HG03196 (cell line): ENCODE measurements around the gene JAG1.

Experiments
- ATAC-seq: cut with Tn5 transposase; IDR thresholded peaks from one replicate; pipeline ENCODE4 v1.9.1; 2021; ENCODE audit not compliant: unreplicated experiment

The JAG1 gene

GRCh38 chr20:10639737-10640556 lies 33.9 kb downstream of the JAG1 start:
- ATAC-seq: no peak

- no peak for ATAC-seq
Observed at GRCh38 chr20:10639077-10639736, 34.6 kb downstream of the JAG1 start.

DNA sequence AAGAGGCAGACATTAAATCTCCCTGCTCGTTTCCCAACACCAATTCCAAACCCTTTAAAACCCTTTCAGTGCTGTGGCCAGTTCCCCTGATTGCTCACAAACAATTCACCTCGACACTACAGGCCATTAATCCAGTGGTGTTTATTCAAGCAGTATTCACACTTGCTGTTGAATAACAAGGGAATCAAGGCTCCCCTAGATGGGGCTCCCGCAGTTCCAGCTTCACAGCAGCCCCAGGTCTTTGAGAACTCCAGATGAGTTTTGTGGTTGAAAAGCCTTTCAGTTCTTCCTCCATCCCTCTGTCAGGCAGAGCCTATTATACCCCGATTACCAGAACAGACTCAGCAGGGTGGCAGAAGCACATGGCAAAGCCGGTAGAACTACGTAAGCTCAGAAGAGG lies 36.2 kb downstream of the JAG1 start:
- no peak for ATAC-seq

GRCh38 chr20:10637031-10637559 lies 36.7 kb downstream of the JAG1 start:
- no peak for ATAC-seq

GRCh38 chr20:10636326-10636818 lies 37.4 kb downstream of the JAG1 start:
- no peak for ATAC-seq

DNA sequence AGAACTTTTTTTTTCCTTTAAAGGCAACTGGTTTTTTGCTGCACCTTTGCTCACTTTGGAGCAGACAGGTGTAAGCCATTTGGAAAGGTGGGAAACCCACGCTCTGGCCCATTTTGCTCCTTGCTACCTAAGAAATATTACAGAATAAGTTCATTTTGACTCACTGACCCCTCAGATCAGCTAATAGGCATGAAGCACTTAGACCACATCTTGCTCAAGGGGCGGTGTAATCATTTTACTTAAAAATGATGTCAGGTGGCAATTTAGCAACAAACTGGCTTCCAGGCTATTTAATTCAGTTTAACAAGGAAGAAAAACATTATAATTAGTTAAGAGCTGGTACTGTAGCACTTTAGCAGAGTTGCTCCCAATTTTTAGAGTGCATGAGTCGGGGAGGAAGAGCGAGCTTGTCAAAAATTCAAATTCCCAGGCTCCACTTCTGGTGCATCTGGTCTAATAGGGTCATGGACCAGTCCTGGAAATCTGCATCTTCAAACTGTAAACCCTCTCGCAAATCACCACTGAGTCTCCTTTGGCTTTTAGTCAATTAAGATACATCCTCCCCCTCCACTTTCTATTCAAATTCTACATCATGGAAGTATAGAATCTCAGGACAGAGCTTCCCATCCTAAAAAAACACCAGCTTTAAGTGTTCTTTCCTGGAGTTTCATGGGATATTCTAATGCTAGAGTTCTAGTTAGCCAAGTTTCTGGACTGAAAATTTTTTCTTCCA lies 38.2 kb downstream of the JAG1 start:
- ATAC-seq: no peak

GRCh38 chr20:10634683-10635411 lies 39.0 kb downstream of the JAG1 start:
- no peak for ATAC-seq

DNA sequence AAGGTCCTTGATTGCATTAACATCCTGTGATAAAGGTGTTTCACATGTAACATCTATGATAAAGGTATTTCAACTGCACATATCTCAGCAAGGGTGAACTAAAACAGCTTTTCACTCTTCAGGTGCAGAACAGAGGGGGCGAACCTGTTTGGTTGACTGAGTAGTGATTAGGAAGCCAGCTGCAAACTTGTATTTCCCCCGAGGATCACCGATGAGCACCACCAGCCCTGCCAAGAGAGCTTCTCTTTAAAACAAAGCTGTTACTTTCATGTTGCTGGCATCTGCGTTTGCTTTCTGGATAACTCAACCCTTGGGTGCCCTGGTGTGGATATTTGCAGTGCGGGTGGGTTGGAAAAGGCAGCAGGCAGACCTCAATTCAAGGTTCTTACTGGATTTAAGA lies 39.6 kb downstream of the JAG1 start:
- no peak for ATAC-seq

DNA sequence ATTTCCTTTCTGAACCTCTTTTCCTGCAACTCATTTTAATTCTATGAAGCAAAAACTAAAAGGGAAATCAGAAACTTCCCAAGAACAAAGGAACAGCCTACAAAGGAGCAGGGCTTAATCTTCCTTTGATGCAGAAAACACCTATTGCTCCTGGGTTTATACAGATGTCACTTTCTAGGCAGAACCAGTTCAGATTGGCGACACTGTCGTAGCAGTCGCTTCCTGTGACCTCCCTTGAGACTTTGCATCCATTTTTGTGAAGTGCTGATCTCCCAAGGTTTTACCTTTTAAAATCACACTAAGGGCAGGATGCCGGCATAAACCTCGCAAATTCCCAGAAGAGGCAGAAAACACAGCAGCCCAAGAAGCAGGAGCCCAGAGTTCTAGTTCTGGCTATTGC lies 40.1 kb downstream of the JAG1 start:
- no peak for ATAC-seq

DNA sequence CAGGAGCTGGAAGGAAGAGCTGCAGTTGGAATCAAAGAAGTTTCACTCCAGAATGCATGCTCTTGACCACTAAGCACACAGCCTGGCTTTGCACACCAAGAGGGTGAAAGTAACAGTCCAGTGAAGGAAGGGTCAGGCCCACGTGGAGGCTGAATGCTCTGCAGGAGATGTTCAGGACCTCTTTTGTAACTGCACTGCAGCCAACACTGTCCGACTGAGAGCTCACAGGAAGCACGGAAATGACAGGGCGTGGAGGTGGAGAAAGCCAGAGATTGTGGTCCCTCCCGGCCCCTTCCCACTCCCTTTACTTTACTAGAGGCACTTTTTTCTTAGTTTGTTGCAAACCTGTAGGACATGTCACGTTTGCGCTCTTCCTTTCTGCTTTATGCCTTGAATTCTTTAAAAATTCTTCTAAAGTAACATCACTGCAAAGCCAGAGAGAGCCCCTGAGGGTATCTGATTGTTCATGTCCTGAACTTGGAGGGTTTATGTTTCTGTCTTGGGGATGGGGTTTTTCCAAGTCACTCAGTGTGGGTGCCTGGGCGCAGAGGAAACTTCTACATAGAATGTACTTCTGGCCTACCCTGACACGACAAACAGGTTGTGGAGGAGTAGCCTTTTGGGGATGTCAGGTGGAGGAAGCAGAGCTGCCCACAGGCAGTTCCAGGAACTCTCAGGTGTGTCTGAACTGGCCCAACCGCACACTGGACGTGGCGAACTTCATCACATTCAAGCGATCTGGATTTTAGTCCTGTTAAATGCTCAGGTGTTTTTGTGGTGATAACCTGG lies 40.9 kb downstream of the JAG1 start:
- no peak for ATAC-seq

- ATAC-seq: no peak
Observed at GRCh38 chr20:10631126-10631525, 42.7 kb downstream of the JAG1 start.

- no peak for ATAC-seq
Observed at GRCh38 chr20:10629946-10630650, 43.7 kb downstream of the JAG1 start.

- ATAC-seq: no peak
Observed at GRCh38 chr20:10626896-10627295, 46.9 kb downstream of the JAG1 start.

DNA sequence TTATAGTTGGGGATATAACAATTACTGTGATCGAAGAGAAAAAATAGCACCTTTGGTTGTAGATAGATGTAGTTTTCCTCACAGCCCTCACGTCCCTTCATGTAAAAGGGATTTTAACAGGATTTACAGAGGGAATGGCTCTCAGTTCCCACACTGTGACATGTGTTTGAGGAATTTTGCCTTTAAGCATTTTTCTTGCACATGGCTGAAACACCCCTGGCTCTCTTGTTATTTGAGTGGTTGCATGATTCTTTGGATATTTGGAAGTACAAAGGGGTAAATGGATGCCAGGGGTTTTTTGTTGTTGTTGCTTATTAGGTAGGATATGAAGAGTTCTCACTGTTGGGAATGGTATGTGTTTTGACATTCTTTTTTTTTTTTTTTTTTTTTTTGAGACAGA lies 48.2 kb downstream of the JAG1 start:
- no peak for ATAC-seq

GRCh38 chr20:10622657-10623418 lies 51.0 kb downstream of the JAG1 start:
- no peak for ATAC-seq

- ATAC-seq: no peak
Observed at GRCh38 chr20:10621149-10621548, 52.6 kb downstream of the JAG1 start.

DNA sequence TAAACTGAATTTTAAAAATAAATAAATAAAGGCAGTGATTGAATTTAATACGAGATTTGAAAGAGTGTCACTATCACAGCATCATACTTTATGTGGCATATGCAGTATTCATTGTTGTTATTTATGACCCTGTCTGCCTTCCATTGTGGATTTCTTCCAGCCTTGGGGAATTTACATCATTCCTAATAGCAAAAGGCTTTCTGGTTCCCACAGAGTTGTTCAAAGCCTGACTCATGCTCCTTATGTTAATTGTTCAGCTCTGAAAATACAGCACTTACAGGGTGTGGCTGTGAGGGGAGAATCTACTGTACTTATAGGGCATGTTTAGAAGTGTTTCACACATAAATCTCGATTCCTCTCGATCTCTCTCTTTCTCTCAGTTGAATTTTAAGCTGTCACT lies 54.4 kb downstream of the JAG1 start:
- no peak for ATAC-seq

DNA sequence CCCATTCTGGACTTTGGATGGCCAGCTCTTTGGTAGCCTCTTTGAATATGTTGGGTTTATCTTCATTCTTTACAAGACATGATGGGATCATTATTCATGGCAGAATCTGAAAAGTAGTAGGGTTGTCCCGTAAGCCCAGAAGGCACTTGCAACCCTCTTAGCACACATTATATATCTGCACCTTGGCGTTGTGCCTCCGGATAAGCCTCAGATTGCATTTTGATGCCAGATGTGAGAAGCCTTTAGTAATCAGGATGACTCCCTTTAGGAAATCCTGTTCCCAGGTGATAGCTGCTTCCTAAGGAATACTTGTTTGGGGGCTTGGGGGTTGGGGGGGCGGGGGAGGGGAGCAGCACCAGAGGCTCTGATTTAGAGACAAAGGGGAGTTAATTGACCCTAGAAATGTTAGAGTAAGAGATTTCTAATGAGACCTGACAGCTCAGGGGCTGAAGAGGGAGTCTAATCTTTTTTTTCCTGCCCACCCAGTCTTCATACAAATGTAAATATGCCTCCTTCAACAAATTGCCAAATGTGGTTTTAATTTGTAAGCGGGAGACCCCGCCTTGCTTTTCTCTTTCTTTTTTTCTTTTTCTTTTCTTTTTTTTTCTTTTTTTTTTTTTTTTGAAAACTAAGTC lies 55.1 kb downstream of the JAG1 start:
- no peak for ATAC-seq
